GM12892 (cell line): Measurements from ENCODE around the gene VIPR2.

Experiments
- POLR2A ChIP-seq: IDR thresholded peaks from 2 replicates; pipeline ENCODE4 v1.6.1; 2011; ENCODE audit warnings: low read depth, low read length, control low read depth
- POLR2AphosphoS5 ChIP-seq: IDR thresholded peaks from 2 replicates; pipeline ENCODE4 v1.6.1; 2011; ENCODE audit warnings: low read depth, low read length, control low read depth
- TAF1 ChIP-seq: IDR thresholded peaks from 2 replicates; pipeline ENCODE4 v1.6.1; 2011; ENCODE audit warnings: low read depth, mild to moderate bottlenecking, control low read depth, low read length, borderline replicate concordance

DNA sequence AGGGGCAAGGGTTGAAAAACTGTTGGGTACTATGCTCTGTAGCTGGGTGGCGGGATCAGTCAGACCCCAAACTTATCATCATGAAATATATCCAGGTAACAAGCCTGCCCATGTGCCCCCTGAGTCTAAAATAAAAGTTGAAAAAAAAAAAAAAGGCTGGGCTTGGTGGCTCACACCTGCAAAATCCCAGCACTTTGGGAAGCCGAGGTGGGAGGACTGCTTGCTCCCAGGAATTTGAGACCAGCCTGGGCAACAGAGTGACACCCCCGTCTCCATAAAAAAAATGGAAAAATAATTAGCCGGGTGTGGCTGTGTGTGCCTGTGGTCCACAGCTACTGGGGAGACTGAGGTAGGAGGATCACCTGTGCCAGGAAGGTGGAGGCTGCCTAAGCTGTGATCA lies 83.5 kb downstream of the VIPR2 start:
- no peak for TF ChIP-seq POLR2A
- TF ChIP-seq POLR2AphosphoS5 = no peak
- no peak for TF ChIP-seq TAF1
